Measurements from ENCODE around the gene ALS2.
"Not testable (repeated sequence)": the region's sequence is repeated elsewhere in the genome, so short reads cannot be mapped to it uniquely, and the experiment has no call there.

The ALS2 gene

GRCh38 chr2:201780674-201781493 is at the start of gene ALS2:
TSS of gene ALS2 (minus strand) at chr2:201780933. CDS start at chr2:201768885, 12,048 bp downstream.
- peak; percentile 99 for DNase-seq

DNA sequence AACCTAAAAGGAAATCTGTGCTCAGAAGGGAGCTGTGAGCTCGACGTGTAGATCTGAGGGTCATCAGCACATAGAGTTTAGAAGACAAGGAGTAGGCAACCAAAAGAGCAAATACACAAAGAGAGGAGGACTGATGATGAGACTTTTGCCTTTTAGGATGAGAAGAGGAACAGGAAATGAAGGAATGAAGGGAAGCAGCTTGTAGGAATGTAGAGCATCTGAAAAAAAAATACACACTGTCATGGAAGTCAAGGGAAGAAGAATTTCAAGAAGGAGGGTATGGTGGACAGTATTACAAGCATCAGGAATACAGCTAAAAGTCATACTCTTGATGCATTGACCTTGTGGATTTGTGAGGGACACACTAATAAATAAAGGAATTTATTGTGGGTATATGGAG is 47.5 kb upstream of the ALS2 start:
- no peak for DNase-seq

DNA sequence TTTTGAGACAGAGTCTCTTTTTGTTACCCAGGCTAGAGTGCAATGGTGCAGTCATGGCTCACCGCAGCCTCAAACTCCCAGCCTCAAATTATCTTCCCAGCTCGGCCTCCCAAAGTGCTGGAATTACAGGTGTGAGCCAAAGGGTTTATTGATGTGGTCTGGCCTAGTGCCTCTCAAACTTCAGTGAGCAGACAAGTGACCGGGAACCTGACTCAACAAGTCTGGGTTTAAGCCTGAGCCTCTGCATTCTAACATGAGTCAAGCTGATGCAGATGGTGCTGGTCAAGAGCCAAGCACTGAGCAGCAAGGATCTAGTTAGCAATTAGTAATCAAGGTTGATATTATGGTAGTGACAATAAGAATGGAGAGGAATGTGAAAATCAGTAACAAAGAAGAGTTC is 46.9 kb upstream of the ALS2 start:
- DNase-seq, result peak; percentile 20

DNA sequence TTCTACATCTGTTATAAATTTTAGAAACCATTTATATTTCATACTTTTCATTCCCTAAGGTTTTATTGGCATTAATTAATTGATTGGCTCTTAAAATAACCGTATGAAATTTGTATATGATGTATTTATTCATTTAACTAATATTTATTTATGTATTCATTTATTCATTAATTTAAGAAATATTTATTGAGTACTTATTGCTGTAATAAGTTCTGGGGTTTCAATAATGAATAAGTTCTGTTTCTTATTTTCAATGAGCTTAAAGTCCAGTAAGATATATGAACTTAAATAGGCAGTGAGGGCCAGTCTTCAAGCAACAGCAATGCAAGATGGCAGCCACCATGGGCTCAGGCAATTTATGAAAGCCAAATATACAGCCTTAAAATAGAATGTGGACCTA is 43.5 kb upstream of the ALS2 start:
- no peak for DNase-seq

GRCh38 chr2:201821080-201821479 is 40.3 kb upstream of the ALS2 start:
- no peak for DNase-seq

DNA sequence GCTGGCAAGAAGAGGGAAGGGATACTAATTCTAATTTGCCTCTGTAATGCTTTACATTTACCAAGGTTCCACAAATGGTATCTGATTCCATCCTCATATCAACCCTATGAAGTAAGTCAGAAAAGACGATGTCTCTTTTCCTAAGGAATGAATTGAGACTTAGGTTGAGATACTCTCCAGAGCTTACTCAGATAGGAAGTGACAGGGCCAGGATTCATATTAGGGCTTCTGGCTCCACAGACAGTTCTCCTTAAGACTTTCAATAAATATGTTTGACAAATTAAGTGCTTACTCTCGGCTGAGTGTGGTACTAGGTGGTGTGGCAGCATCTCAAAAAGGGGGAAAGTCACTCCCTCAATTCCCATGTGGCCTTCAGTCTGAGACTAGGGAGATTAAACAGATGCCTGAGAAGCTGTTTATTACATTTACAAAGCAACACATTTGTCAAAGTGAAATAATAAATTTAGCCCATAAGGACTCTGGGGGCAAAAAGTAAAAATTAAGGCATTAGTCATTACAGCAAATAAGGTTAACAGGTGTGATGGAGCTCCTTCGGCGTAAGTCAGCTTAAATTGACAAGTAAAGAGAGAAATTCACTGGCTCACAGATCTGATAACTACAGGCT is 39.8 kb upstream of the ALS2 start:
- no peak for DNase-seq

GRCh38 chr2:201816657-201817575 is 36.2 kb upstream of the ALS2 start:
- DNase-seq, result no peak

- DNase-seq, result no peak
Observed at GRCh38 chr2:201813996-201814760, 33.4 kb upstream of the ALS2 start.

DNA sequence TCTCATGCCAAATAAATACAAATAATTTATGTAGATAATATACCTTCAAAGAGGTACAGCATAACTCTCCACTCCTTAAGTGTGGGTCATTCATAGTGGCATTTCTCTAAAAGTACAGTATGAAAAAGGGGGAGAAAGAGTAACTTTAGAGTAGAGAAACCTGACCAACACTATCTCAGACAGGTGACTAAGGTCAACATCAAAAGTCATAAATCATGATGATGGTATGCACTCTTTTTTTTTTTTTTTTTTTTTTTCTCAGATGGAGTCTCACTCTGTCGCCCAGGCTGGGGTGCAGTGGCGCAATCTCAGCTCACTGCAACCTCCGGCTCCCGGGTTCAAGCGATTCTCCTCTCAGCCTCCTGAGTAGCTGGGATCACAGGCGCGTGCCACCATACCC is 29.9 kb upstream of the ALS2 start:
- DNase-seq, result not testable (repeated sequence)

- DNase-seq, result no peak
Observed at GRCh38 chr2:201809633-201810032, 28.9 kb upstream of the ALS2 start.

- DNase-seq, result no peak
Observed at GRCh38 chr2:201808027-201808426, 27.3 kb upstream of the ALS2 start.

DNA sequence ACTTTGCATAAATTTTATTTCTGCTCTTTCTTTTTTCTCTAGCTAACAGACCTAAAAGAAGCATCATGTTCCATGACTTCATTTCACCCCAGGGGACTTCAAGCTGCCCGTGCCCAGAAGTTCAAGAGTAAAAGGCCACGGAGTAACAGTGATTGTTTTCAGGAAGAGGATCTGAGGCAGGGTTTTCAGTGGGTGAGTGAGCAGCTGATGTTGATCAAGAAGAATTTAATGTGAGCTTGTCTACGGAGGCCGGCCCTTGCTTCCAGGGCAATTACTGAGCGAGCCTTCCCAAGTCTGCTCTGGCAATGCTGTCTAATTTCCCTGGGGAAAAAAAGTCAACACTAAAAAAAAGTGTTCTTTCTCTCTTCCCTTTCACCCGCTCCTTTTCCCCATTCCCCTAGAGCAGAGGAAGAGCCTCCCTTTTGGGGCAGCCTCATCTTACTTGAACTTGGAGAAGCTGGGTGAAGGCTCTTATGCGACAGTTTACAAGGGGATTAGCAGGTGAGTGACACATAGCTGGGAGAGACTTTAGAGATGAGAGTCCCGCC is 26.8 kb upstream of the ALS2 start:
- peak; percentile 30 for DNase-seq

DNA sequence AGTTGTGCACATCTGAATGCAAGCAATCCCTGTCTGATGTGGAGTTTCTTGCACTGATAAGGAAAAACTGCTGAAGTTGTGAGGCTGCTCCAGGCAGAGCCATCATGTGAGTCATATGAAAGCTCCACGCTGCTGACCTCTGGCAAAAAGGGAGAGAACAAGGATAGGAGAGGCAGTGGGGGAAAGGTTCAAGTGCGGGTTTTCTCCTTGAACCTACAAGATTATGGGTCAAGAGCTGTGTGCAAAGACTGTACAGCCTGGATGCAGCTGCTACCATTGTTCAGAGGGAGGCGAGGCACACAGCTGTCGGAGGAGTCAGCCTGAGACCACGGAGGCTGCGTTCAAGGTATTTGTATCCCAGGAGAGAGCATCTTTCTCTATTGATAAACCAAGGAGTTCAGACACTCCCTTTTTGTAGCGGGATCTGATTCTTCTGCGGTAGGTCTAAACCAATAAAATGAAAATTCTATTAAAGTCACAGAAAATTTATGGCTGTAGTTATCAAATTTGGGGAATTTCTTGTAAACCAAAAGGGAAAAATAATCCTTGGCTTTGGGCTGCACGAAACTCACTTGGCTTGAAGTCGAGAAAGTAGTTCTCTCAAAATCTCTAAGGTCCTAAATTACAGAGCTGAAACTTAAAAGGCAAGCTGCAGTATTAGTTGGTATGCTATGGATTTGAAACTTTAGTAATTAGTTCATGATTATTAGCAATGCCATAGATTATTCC is 25.9 kb upstream of the ALS2 start, which contains the start of gene CDK15:
Gene CDK15 (plus strand): TSS at position 96 of the 729 bp plus-strand sequence. CDS start 128 bp downstream, at position 224.
- peak; percentile 85 for DNase-seq

DNA sequence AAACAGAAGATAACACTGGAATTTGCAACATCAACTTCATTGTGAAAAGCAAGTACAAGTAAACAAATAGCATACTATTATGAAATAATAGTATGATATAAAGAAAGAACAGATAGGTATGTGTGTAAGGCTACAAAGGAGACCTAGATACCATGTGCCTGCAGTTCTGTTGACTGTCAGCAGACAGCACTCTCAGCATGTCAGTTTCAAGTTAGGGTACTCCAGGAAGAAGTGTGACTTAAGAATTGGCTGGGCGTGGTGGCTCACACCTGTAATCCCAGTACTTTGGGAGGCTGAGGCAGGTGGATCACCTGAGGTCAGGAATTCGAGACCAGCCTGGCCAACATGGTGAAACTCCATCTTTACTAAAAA is 18.2 kb upstream of the ALS2 start:
- DNase-seq, result peak; percentile 64

- peak; percentile 98 for DNase-seq
Observed at GRCh38 chr2:201798252-201798913, 17.6 kb upstream of the ALS2 start.

- DNase-seq, result peak; percentile 91
Observed at GRCh38 chr2:201797175-201797840, 16.6 kb upstream of the ALS2 start.

DNA sequence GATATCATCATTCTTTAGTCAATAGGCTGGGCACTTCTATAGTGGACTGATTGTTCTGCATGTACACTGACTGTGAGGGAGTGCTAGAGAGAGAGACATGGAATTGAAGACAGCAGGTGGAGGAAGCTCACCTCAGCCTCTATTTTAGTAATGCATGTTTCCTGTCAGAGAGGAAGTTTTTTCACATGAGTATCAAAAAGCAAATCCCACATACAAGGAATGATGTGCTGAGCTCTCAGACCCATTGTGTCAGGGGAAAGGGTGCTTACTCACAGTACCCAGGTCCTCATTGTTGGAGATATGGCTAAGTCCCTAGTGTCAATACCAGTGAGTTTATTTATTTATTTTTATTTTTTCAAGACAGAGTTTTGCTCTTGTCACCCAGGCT is 15.7 kb upstream of the ALS2 start:
- no peak for DNase-seq

GRCh38 chr2:201795607-201796477 is 15.1 kb upstream of the ALS2 start:
- DNase-seq, result peak; percentile 73

GRCh38 chr2:201794294-201794693 is 13.6 kb upstream of the ALS2 start:
- DNase-seq, result no peak
